ENCODE results near the gene PTPRU.
"Not testable (repeated sequence)": the region's sequence is repeated elsewhere in the genome, so short reads cannot be mapped to it uniquely, and the experiment has no call there.

Gene PTPRU

GRCh38 chr1:29227511-29227910, 8.8 kb upstream of the PTPRU start:
- DNase-seq (ENCODE audit: low read depth) = no peak
- no peak overlapping the region for H3K4me3 ChIP-seq (ENCODE audit: low read depth, low read length)
- no peak for TF ChIP-seq CTCF (IDR thresholded peaks at IDR 0.05; ENCODE audit: control insufficient read depth, extremely low read depth, insufficient read depth)

GRCh38 chr1:29230204-29230552, 6.1 kb upstream of the PTPRU start:
- no peak for TF ChIP-seq CTCF (IDR thresholded peaks at IDR 0.05; ENCODE audit: control insufficient read depth, extremely low read depth, insufficient read depth)
- peak overlapping the region; percentile 97 for H3K4me3 ChIP-seq (ENCODE audit: low read depth, low read length)
- no peak for DNase-seq (ENCODE audit: low read depth)

- peak within 1 kb of the TSS; percentile 97 for H3K4me3 ChIP-seq (ENCODE audit: low read depth, low read length)
- TF ChIP-seq CTCF (IDR thresholded peaks at IDR 0.05; ENCODE audit: control insufficient read depth, extremely low read depth, insufficient read depth) = peak; percentile 42
Observed at GRCh38 chr1:29230553-29231378, 5.6 kb upstream of the PTPRU start, which contains the start of gene MECR. TSS of gene MECR (minus strand) at chr1:29230934. CDS start at chr1:29230906, 28 bp downstream.

GRCh38 chr1:29232387-29232786, 3.9 kb upstream of the PTPRU start:
- no peak for TF ChIP-seq CTCF (IDR thresholded peaks at IDR 0.05; ENCODE audit: control insufficient read depth, extremely low read depth, insufficient read depth)
- H3K4me3 ChIP-seq (ENCODE audit: low read depth, low read length) = no peak overlapping the region
- DNase-seq (ENCODE audit: low read depth) = no peak

More at GRCh38 chr1:29230553-29231378, 5.6 kb upstream of the PTPRU start, which contains the start of gene MECR:
- DNase-seq (ENCODE audit: low read depth) = peak; percentile 63

GRCh38 chr1:29233693-29234092, 2.6 kb upstream of the PTPRU start:
- TF ChIP-seq CTCF (IDR thresholded peaks at IDR 0.05; ENCODE audit: control insufficient read depth, extremely low read depth, insufficient read depth) = no peak
- no peak for DNase-seq (ENCODE audit: low read depth)
- H3K4me3 ChIP-seq (ENCODE audit: low read depth, low read length) = no peak overlapping the region

- no peak overlapping the region for H3K4me3 ChIP-seq (ENCODE audit: low read depth, low read length)
- DNase-seq (ENCODE audit: low read depth) = no peak
- no peak for TF ChIP-seq CTCF (IDR thresholded peaks at IDR 0.05; ENCODE audit: control insufficient read depth, extremely low read depth, insufficient read depth)
Observed at GRCh38 chr1:29234471-29234870, 1.9 kb upstream of the PTPRU start.

GRCh38 chr1:29234881-29235280, 1.4 kb upstream of the PTPRU start:
- H3K4me3 ChIP-seq (ENCODE audit: low read depth, low read length); DNase-seq (ENCODE audit: low read depth): not testable (repeated sequence)
